WTC11 (cell line): ENCODE results near the gene SLC66A2. TPM values are rescaled to one million over a fixed set of nuclear protein-coding genes. Genes with fewer than 3 reads are reported as not detected.
A peak's percentile ranks its signal among the peaks of the same experiment; 100 is the strongest.

ENCODE experiments used
- ATAC-seq: fragments of 200-7000 bp; cut with Tn5 transposase; 2 replicates; pipeline ENCODE4 v1.10.0; 2021; ENCODE audit warnings: mild to moderate bottlenecking, moderate library complexity
- CTCF ChIA-PET: fragments of 300-600 bp; sonication (Branson Sonifier 250); formaldehyde crosslinking; loops from one replicate; lab custom pipeline; 2021; ENCODE audit warnings: antibody characterized with exemption; lab: Charles Lee
- POLR2A ChIA-PET: fragments of 350-600 bp; sonication (Branson Sonifier 250); formaldehyde crosslinking; loops from one replicate; lab custom pipeline; 2021; ENCODE audit warnings: antibody characterized with exemption; lab: Charles Lee
- DNase-seq: peaks from one replicate; pipeline ENCODE4 v3.0.0; 2021; ENCODE audit warnings: low spot score
- H3K27ac Mint-ChIP-seq: 2 replicates; pipeline ENCODE4 v1.8.0; 2021; ENCODE audit warnings: mixed read lengths
- H3K27me3 Mint-ChIP-seq: 2 replicates; pipeline ENCODE4 v1.8.0; 2021; ENCODE audit warnings: low read depth, mild to moderate bottlenecking, moderate library complexity, mixed read lengths
- H3K36me3 Mint-ChIP-seq: 2 replicates; pipeline ENCODE4 v1.8.0; 2021; ENCODE audit warnings: mixed read lengths
- H3K4me1 Mint-ChIP-seq: 2 replicates; pipeline ENCODE4 v1.8.0; 2022; ENCODE audit warnings: mixed read lengths
- H3K4me3 Mint-ChIP-seq: 2 replicates; pipeline ENCODE4 v1.8.0; 2021; ENCODE audit warnings: mild to moderate bottlenecking, moderate library complexity, mixed read lengths
- H3K9me3 Mint-ChIP-seq: 2 replicates; pipeline ENCODE4 v1.8.0; 2021; ENCODE audit warnings: mixed read lengths
- ATF1 ChIP-seq: sonication (generic); formaldehyde crosslinking; IDR thresholded peaks from 2 replicates; pipeline ENCODE4 v1.8.1; 2023; ENCODE audit warnings: mild to moderate bottlenecking, moderate library complexity, missing genetic modification reagents
- CTCF ChIP-seq: fragments of 200-600 bp; IDR thresholded peaks from 2 replicates; pipeline ENCODE4 v1.8.0; 2022; ENCODE audit warnings: antibody characterized with exemption
- E2F5 ChIP-seq: sonication (generic); formaldehyde crosslinking; IDR thresholded peaks from 2 replicates; pipeline ENCODE4 v1.8.1; 2022; ENCODE audit warnings: mild to moderate bottlenecking, moderate library complexity, missing genetic modification reagents
- ERG ChIP-seq: fragments of 250-450 bp; sonication (Bioruptor Pico); IDR thresholded peaks from 2 replicates; pipeline ENCODE4 v1.8.0; 2021; ENCODE audit warnings: mild to moderate bottlenecking
- ESRRA ChIP-seq: sonication (generic); formaldehyde crosslinking; IDR thresholded peaks from 2 replicates; pipeline ENCODE4 v1.8.1; 2022; ENCODE audit warnings: mild to moderate bottlenecking, missing genetic modification reagents, borderline replicate concordance
- FOXP1 ChIP-seq: sonication (generic); formaldehyde crosslinking; IDR thresholded peaks from 2 replicates; pipeline ENCODE4 v1.8.0; 2022; ENCODE audit warnings: missing genetic modification reagents, mild to moderate bottlenecking, moderate library complexity, borderline replicate concordance
- HMGA2 ChIP-seq: fragments of 250-450 bp; sonication (Bioruptor Pico); IDR thresholded peaks from 2 replicates; pipeline ENCODE4 v1.4.0; 2021; ENCODE audit warnings: mild to moderate bottlenecking, moderate library complexity
- MAX ChIP-seq: sonication (generic); formaldehyde crosslinking; IDR thresholded peaks from 2 replicates; pipeline ENCODE4 v1.8.0; 2022; ENCODE audit warnings: mild to moderate bottlenecking, missing genetic modification reagents
- MXD4 ChIP-seq: fragments of 250-450 bp; sonication (Bioruptor Pico); IDR thresholded peaks from 2 replicates; pipeline ENCODE4 v1.8.0; 2021; ENCODE audit warnings: mild to moderate bottlenecking, moderate library complexity, borderline replicate concordance
- NFATC4 ChIP-seq: fragments of 250-450 bp; sonication (Bioruptor Pico); IDR thresholded peaks from 2 replicates; pipeline ENCODE4 v1.9.0; 2021; ENCODE audit warnings: mild to moderate bottlenecking
- NFE2L1 ChIP-seq: sonication (generic); formaldehyde crosslinking; IDR thresholded peaks from 2 replicates; pipeline ENCODE4 v1.8.1; 2023; ENCODE audit warnings: missing genetic modification reagents
- RELA ChIP-seq: sonication (generic); formaldehyde crosslinking; IDR thresholded peaks from 2 replicates; pipeline ENCODE4 v1.8.1; 2022; ENCODE audit warnings: missing genetic modification reagents, mild to moderate bottlenecking, borderline replicate concordance
- RORB ChIP-seq: fragments of 250-450 bp; sonication (Bioruptor Pico); IDR thresholded peaks from 2 replicates; pipeline ENCODE4 v1.9.0; 2021; ENCODE audit warnings: mild to moderate bottlenecking
- SMAD3 ChIP-seq: sonication (generic); formaldehyde crosslinking; IDR thresholded peaks from 2 replicates; pipeline ENCODE4 v1.8.0; 2022; ENCODE audit warnings: missing genetic modification reagents, mild to moderate bottlenecking, borderline replicate concordance
- SOX15 ChIP-seq: fragments of 250-450 bp; sonication (Bioruptor Pico); IDR thresholded peaks from 2 replicates; pipeline ENCODE4 v1.9.0; 2021; ENCODE audit warnings: mild to moderate bottlenecking
- TCF7 ChIP-seq: sonication (generic); formaldehyde crosslinking; IDR thresholded peaks from 2 replicates; pipeline ENCODE4 v1.8.0; 2022; ENCODE audit warnings: mild to moderate bottlenecking, low read depth, missing genetic modification reagents, moderate library complexity
- TP53 ChIP-seq: sonication (generic); formaldehyde crosslinking; IDR thresholded peaks from 2 replicates; pipeline ENCODE4 v1.8.1; 2023; ENCODE audit warnings: mild to moderate bottlenecking, missing genetic modification reagents
- ZNF416 ChIP-seq: fragments of 250-450 bp; sonication (Bioruptor Pico); IDR thresholded peaks from 2 replicates; pipeline ENCODE4 v1.9.0; 2021; ENCODE audit warnings: mild to moderate bottlenecking, inconsistent platforms
- total RNA-seq: library from RNA; stranded (reverse); gene quantifications from 3 replicates; pipeline ENCODE4 v1.2.3, GENCODE V29; 2021
- TF ChIP-seq, protein P1 (sequence below): sonication (generic); formaldehyde crosslinking; IDR thresholded peaks from 2 replicates; pipeline ENCODE4 v1.8.0; 2022; ENCODE audit warnings: mild to moderate bottlenecking, missing genetic modification reagents
- TF ChIP-seq, protein P2 (sequence below): fragments of 250-450 bp; sonication (Bioruptor Pico); IDR thresholded peaks from 2 replicates; pipeline ENCODE4 v1.9.0; 2021; ENCODE audit warnings: moderate library complexity, mild to moderate bottlenecking, inconsistent platforms, borderline replicate concordance
- TF ChIP-seq, protein P3 (sequence below): sonication (generic); formaldehyde crosslinking; IDR thresholded peaks from 2 replicates; pipeline ENCODE4 v1.8.1; 2022; ENCODE audit warnings: mild to moderate bottlenecking, missing genetic modification reagents, moderate library complexity, borderline replicate concordance
- TF ChIP-seq, protein P4 (sequence below): sonication (generic); formaldehyde crosslinking; IDR thresholded peaks from 2 replicates; pipeline ENCODE4 v1.8.1; 2022; ENCODE audit warnings: low read depth, missing genetic modification reagents, borderline replicate concordance

The SLC66A2 gene
- total RNA-seq, 1 experiment from 2014 or later, result 20.9 TPM

- TF ChIP-seq, protein P1, sequence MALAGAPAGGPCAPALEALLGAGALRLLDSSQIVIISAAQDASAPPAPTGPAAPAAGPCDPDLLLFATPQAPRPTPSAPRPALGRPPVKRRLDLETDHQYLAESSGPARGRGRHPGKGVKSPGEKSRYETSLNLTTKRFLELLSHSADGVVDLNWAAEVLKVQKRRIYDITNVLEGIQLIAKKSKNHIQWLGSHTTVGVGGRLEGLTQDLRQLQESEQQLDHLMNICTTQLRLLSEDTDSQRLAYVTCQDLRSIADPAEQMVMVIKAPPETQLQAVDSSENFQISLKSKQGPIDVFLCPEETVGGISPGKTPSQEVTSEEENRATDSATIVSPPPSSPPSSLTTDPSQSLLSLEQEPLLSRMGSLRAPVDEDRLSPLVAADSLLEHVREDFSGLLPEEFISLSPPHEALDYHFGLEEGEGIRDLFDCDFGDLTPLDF (CRISPR knock-in tag), result no peak
- no peak for TF ChIP-seq RELA (CRISPR knock-in tag)
- TF ChIP-seq, protein P2, sequence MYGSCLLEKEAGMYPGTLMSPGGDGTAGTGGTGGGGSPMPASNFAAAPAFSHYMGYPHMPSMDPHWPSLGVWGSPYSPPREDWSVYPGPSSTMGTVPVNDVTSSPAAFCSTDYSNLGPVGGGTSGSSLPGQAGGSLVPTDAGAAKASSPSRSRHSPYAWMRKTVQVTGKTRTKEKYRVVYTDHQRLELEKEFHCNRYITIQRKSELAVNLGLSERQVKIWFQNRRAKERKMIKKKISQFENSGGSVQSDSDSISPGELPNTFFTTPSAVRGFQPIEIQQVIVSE (CRISPR knock-in tag), result no peak
- TF ChIP-seq ATF1 (CRISPR knock-in tag), result no peak
Measured at GRCh38 chr18:79905993-79906392, 45.5 kb downstream of the SLC66A2 start (continued).

GRCh38 chr18:79905389-79905911 is 46.0 kb downstream of the SLC66A2 start:
- Mint-ChIP-seq H3K27ac (peak overlapping the region; percentile 7; the same call in 1 of the 2 replicates), H3K4me1 (no peaks in the 10 kb centered on the region), H3K36me3 (peaks cover 10% of the 10 kb centered on the region), H3K9me3 (peaks cover 10% of the 10 kb centered on the region), H3K4me3 (no peak overlapping the region), H3K27me3 (peaks cover 3% of the 10 kb centered on the region; the same call in 1 of the 2 replicates)
- ATAC-seq (no peak), DNase-seq (no peak)
- CTCF ChIA-PET, result no interaction called here
- POLR2A ChIA-PET, result no interaction called here
- TF ChIP-seq NFE2L1 (CRISPR knock-in tag) (no peak), CTCF (no peak), TCF7 (CRISPR knock-in tag) (no peak), MXD4 (CRISPR knock-in tag) (no peak), FOXP1 (CRISPR knock-in tag) (no peak), ERG (CRISPR knock-in tag) (no peak), TP53 (CRISPR knock-in tag) (no peak), NFATC4 (CRISPR knock-in tag) (no peak), HMGA2 (CRISPR knock-in tag) (no peak), MAX (no peak), ZNF416 (CRISPR knock-in tag) (no peak), RORB (CRISPR knock-in tag) (no peak), E2F5 (CRISPR knock-in tag) (no peak), SMAD3 (CRISPR knock-in tag) (no peak), SOX15 (CRISPR knock-in tag) (no peak), ESRRA (CRISPR knock-in tag) (no peak)
- TF ChIP-seq, protein P3, sequence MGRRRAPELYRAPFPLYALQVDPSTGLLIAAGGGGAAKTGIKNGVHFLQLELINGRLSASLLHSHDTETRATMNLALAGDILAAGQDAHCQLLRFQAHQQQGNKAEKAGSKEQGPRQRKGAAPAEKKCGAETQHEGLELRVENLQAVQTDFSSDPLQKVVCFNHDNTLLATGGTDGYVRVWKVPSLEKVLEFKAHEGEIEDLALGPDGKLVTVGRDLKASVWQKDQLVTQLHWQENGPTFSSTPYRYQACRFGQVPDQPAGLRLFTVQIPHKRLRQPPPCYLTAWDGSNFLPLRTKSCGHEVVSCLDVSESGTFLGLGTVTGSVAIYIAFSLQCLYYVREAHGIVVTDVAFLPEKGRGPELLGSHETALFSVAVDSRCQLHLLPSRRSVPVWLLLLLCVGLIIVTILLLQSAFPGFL (CRISPR knock-in tag), result no peak
- TF ChIP-seq, protein P4, sequence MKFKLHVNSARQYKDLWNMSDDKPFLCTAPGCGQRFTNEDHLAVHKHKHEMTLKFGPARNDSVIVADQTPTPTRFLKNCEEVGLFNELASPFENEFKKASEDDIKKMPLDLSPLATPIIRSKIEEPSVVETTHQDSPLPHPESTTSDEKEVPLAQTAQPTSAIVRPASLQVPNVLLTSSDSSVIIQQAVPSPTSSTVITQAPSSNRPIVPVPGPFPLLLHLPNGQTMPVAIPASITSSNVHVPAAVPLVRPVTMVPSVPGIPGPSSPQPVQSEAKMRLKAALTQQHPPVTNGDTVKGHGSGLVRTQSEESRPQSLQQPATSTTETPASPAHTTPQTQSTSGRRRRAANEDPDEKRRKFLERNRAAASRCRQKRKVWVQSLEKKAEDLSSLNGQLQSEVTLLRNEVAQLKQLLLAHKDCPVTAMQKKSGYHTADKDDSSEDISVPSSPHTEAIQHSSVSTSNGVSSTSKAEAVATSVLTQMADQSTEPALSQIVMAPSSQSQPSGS (CRISPR knock-in tag), result no peak
